Liver (tissue), 9 donors: ENCODE measurements around the gene ALG5. TPM values are rescaled to one million over a fixed set of nuclear protein-coding genes. Genes with fewer than 3 reads are reported as not detected.
A peak's percentile ranks its signal among the peaks of the same experiment; 100 is the strongest.

ENCODE experiments used
- DNase-seq: peaks from one replicate; pipeline ENCODE4 v3.0.0-alpha.2; 2017; ENCODE audit warnings: low spot score
- H3K27ac ChIP-seq, 2 donors: one replicate each; pipeline ENCODE4 v1.7.0; 2013; ENCODE audit warnings: inconsistent platforms in 2 of 2, low read length in 2 of 2, control low read depth in 1 of 2, low read depth in 1 of 2, mild to moderate bottlenecking in 1 of 2
- H3K27me3 ChIP-seq, 4 donors: one replicate each; pipeline versions ENCODE4 v1.6.1 to v1.7.0; 2013; ENCODE audit warnings: low read length in 3 of 4, inconsistent platforms in 1 of 4, mild to moderate bottlenecking in 1 of 4, moderate library complexity in 1 of 4; ENCODE audit not compliant: control insufficient read depth in 4 of 4, insufficient read depth in 4 of 4
- H3K36me3 ChIP-seq, 4 donors: one replicate each; pipeline versions ENCODE4 v1.6.1 to v1.7.0; 2013; ENCODE audit warnings: low read length in 3 of 4, mild to moderate bottlenecking in 3 of 4, low read depth in 1 of 4, moderate library complexity in 1 of 4; ENCODE audit not compliant: control insufficient read depth in 4 of 4, insufficient read depth in 3 of 4
- H3K4me1 ChIP-seq, 4 donors: one replicate each; pipeline versions ENCODE4 v1.6.1 to v1.7.0; 2013; ENCODE audit warnings: low read length in 3 of 4, mild to moderate bottlenecking in 3 of 4, moderate library complexity in 1 of 4; ENCODE audit not compliant: control insufficient read depth in 4 of 4, insufficient read depth in 4 of 4
- H3K4me3 ChIP-seq, 3 donors: one replicate each; pipeline versions ENCODE4 v1.6.1 to v1.7.0; 2013; ENCODE audit warnings: low read length in 3 of 3, control low read depth in 1 of 3, low read depth in 1 of 3, mild to moderate bottlenecking in 1 of 3
- H3K9ac ChIP-seq, 2 donors: one replicate each; pipeline ENCODE4 v1.7.0; 2013; ENCODE audit warnings: low read length in 2 of 2, mild to moderate bottlenecking in 2 of 2, moderate library complexity in 2 of 2, control low read depth in 1 of 2, low read depth in 1 of 2
- H3K9me3 ChIP-seq, 4 donors: one replicate each; pipeline versions ENCODE4 v1.6.1 to v1.7.0; 2013; ENCODE audit warnings: low read length in 3 of 4; ENCODE audit not compliant: control insufficient read depth in 4 of 4
- ATF3 ChIP-seq: IDR thresholded peaks from 2 replicates; pipeline ENCODE4 v1.6.1; 2016; ENCODE audit warnings: antibody characterized with exemption
- EGR1 ChIP-seq, 2 donors: IDR thresholded peaks; 2 replicates each; pipeline ENCODE4 v1.6.1; 2016 to 2018; ENCODE audit warnings: antibody characterized with exemption in 2 of 2, low read depth in 2 of 2
- FOXA2 ChIP-seq: IDR thresholded peaks from 2 replicates; pipeline ENCODE4 v1.6.1; 2016; ENCODE audit warnings: antibody characterized with exemption
- GABPA ChIP-seq, 2 donors: IDR thresholded peaks in 1 of 2; conservative IDR thresholded peaks in 1 of 2; 2 replicates each; pipeline ENCODE4 v1.6.1; 2016; ENCODE audit warnings: antibody characterized with exemption in 2 of 2, mild to moderate bottlenecking in 1 of 2, moderate library complexity in 1 of 2
- HNF4A ChIP-seq, 2 donors: conservative IDR thresholded peaks; 2 replicates each; pipeline ENCODE4 v1.6.1; 2016; ENCODE audit warnings: antibody characterized with exemption in 2 of 2, mild to moderate bottlenecking in 2 of 2
- HNF4G ChIP-seq: IDR thresholded peaks from 2 replicates; pipeline ENCODE4 v1.6.1; 2016; ENCODE audit warnings: antibody characterized with exemption
- JUND ChIP-seq, 2 donors: IDR thresholded peaks; 2 replicates each; pipeline ENCODE4 v1.6.1; 2016; ENCODE audit warnings: antibody characterized with exemption in 2 of 2
- MAX ChIP-seq: IDR thresholded peaks from 2 replicates; pipeline ENCODE4 v1.6.1; 2016; ENCODE audit warnings: antibody characterized with exemption
- RAD21 ChIP-seq, 2 donors: IDR thresholded peaks; 2 replicates each; pipeline ENCODE4 v1.6.1; 2016; ENCODE audit warnings: antibody characterized with exemption in 2 of 2, mild to moderate bottlenecking in 2 of 2
- SP1 ChIP-seq: IDR thresholded peaks from 2 replicates; pipeline ENCODE4 v1.6.1; 2018; ENCODE audit warnings: antibody characterized with exemption, mild to moderate bottlenecking
- TAF1 ChIP-seq: conservative IDR thresholded peaks from 2 replicates; pipeline ENCODE4 v1.6.1; 2016; ENCODE audit warnings: antibody characterized with exemption, mild to moderate bottlenecking
- WGBS: extraction: QIAGEN DNeasy Blood & Tissue Kit; methylation state at CpG from one replicate; pipeline ENCODE4 v1.1.7; 2013; 5-methylcytosine and 5-hydroxymethylcytosine counted together
- polyA plus RNA-seq, 2 donors: library from polyadenylated mRNA; stranded (reverse) in 1 of 2; unstranded in 1 of 2; fragments of 200-250 nt in 1 of 2; fragments of >200 nt in 1 of 2; fragmentation: Nextera tagmentation in 1 of 2; extraction: Ambion mirVana in 1 of 2; gene quantifications; one replicate each; pipeline versions ENCODE4 v1.2.1 to v1.2.3, GENCODE V29; 2013 to 2015
- total RNA-seq, 2 donors: library from RNA; depleted of rRNA; stranded (reverse); fragments of >200 nt; gene quantifications; one replicate each; pipeline ENCODE4 v1.2.3, GENCODE V29; 2014
- donor health status: healthy.
- donor health status: healthy.
- donor health status: healthy.
- donor health status: healthy.
- donor health status: healthy.

The ALG5 gene
- total and polyA plus RNA-seq, 4 donors, result 20.7 to 60.1 (median 37.5) TPM

DNA sequence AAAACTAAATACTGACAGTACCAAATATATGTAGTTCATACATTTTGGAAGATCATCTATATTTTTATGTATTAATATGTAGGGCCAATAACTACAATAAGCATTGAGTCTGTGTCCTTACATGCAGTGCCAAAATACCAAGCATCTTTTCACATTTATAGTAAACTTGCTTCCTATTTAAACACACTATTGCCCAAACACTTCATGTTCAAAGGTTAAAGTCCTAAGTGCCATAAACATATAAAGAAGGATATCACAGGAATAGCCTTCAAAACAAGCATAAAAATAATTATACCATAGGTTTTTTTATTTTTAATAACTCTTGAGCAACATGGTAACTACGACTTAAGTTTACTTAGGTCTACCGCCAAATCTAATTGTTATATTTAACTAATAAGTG is 28.5 kb upstream of the ALG5 start:
- Histone ChIP-seq H3K27me3 (no peaks in the 10 kb centered on the region), H3K4me1 (no peaks in the 10 kb centered on the region), H3K9ac (no peak overlapping the region), H3K9me3 (no peaks in the 10 kb centered on the region), H3K4me3 (no peak overlapping the region), H3K36me3 (peaks cover 6 to 64% (median 50%) of the 10 kb centered on the region in 4 donors), H3K27ac (no peak overlapping the region)
- WGBS, result 62% methylated on average over 2 of the region's 2 CpGs
- TF ChIP-seq HNF4G, result peak; percentile 7
- TF ChIP-seq FOXA2, result no peak
- TF ChIP-seq HNF4A (conservative IDR thresholded peaks at IDR 0.05), result peak; percentile 35 to 76
- no peak for DNase-seq

- H3K36me3 ChIP-seq, result peaks cover 7 to 64% (median 49%) of the 10 kb centered on the region in 4 donors
- H3K4me1 ChIP-seq, result no peaks in the 10 kb centered on the region
- H3K4me3 ChIP-seq, result no peak overlapping the region
- H3K27me3 ChIP-seq, result no peaks in the 10 kb centered on the region
- no peaks in the 10 kb centered on the region for H3K9me3 ChIP-seq
- WGBS, result 98% methylated on average over 1 of the region's 1 CpG
- no peak overlapping the region for H3K9ac ChIP-seq
- no peak for DNase-seq
- no peak overlapping the region for H3K27ac ChIP-seq
- TF ChIP-seq TAF1, result no peak
- TF ChIP-seq GABPA (IDR thresholded peaks at IDR 0.05 in 1 of 2, conservative IDR thresholded peaks at IDR 0.05 in 1 of 2), result no peak
- no peak for TF ChIP-seq HNF4A (conservative IDR thresholded peaks at IDR 0.05)
Observed at GRCh38 chr13:37026771-37027170, 27.6 kb upstream of the ALG5 start.

DNA sequence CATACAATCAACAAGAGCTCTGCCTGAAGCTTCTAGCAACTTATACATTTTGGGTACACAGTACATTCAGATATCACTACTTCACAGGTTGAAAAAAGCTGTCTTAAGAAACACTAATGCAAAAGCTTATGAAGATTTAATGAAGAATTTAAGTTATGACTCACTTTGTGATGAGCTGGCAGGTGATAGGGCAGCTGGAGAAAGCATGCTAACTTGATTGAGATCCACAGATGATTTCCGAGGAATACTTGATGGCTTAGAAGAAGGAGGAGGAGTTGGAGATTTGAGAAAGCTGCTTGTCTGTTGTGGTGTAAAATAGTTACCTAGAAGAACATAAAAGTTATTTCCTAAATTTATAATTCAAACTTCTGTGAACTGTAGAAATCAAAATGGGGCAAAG is 24.7 kb upstream of the ALG5 start:
- Histone ChIP-seq H3K4me3 (no peak overlapping the region), H3K36me3 (peaks cover 10 to 68% (median 45%) of the 10 kb centered on the region in 4 donors), H3K9me3 (no peaks in the 10 kb centered on the region), H3K4me1 (no peaks in the 10 kb centered on the region), H3K27ac (no peak overlapping the region), H3K27me3 (no peaks in the 10 kb centered on the region), H3K9ac (no peak overlapping the region)
- TF ChIP-seq FOXA2 (no peak), ATF3 (no peak), SP1 (no peak), RAD21 (IDR thresholded peaks at IDR 0.05) (no peak), JUND (IDR thresholded peaks at IDR 0.05) (no peak)
- WGBS, result 85% methylated on average over 1 of the region's 1 CpG
- DNase-seq, result no peak

GRCh38 chr13:37014609-37015008 is 15.5 kb upstream of the ALG5 start:
- H3K4me3 ChIP-seq, result no peak overlapping the region
- no peaks in the 10 kb centered on the region for H3K4me1 ChIP-seq
- no peak for TF ChIP-seq TAF1
- H3K9me3 ChIP-seq, result no peaks in the 10 kb centered on the region
- DNase-seq, result no peak
- no peak overlapping the region for H3K27ac ChIP-seq
- 93% methylated on average over 1 of the region's 1 CpG for WGBS
- H3K36me3 ChIP-seq, result peaks cover 4 to 47% (median 36%) of the 10 kb centered on the region in 4 donors
- no peaks in the 10 kb centered on the region for H3K27me3 ChIP-seq
- H3K9ac ChIP-seq, result no peak overlapping the region

- WGBS, result 81% methylated on average over 2 of the region's 2 CpGs
- H3K4me3 ChIP-seq, result no peak overlapping the region
- H3K27ac ChIP-seq, result no peak overlapping the region
- TF ChIP-seq ATF3 (no peak), SP1 (no peak), MAX (no peak), HNF4A (conservative IDR thresholded peaks at IDR 0.05) (no peak), EGR1 (IDR thresholded peaks at IDR 0.05; ENCODE audit: low read depth in 2 of 2) (no peak)
- no peak overlapping the region for H3K9ac ChIP-seq
- no peaks in the 10 kb centered on the region for H3K9me3 ChIP-seq
- H3K27me3 ChIP-seq, result no peaks in the 10 kb centered on the region
- H3K4me1 ChIP-seq, result no peaks in the 10 kb centered on the region
- peaks cover 4 to 64% (median 48%) of the 10 kb centered on the region in 4 donors for H3K36me3 ChIP-seq
- no peak for DNase-seq
Observed at GRCh38 chr13:37011788-37012187, 12.6 kb upstream of the ALG5 start.
